DND-41 (cell line): Measurements from ENCODE around the gene GSAP.

Experiments used
- ATAC-seq: fragments of 200-7000 bp; cut with Tn5 transposase; 3 replicates; pipeline ENCODE4 v1.9.1; 2021; ENCODE audit warnings: low read depth; ENCODE audit not compliant: insufficient read depth
- DNase-seq: peaks from one replicate; pipeline ENCODE4 v3.0.0-alpha.2; 2020
- H2AFZ ChIP-seq: 2 replicates; pipeline ENCODE4 v1.6.0; 2012; ENCODE audit warnings: low read depth, low read length
- H3K27ac ChIP-seq: 2 replicates; pipeline ENCODE4 v1.5.1; 2012; ENCODE audit warnings: low read length, inconsistent platforms
- H3K27me3 ChIP-seq: fragments of 200-600 bp; sonication (generic); 2 replicates; pipeline ENCODE4 v1.6.0; 2012; ENCODE audit warnings: low read length, mild to moderate bottlenecking, inconsistent platforms; ENCODE audit not compliant: insufficient read depth, poor library complexity
- H3K36me3 ChIP-seq: 2 replicates; pipeline ENCODE4 v1.5.1; 2012; ENCODE audit warnings: low read length, inconsistent platforms; ENCODE audit not compliant: insufficient read depth
- H3K4me1 ChIP-seq: 2 replicates; pipeline ENCODE4 v1.5.1; 2012; ENCODE audit warnings: mild to moderate bottlenecking, low read length; ENCODE audit not compliant: insufficient read depth
- H3K4me2 ChIP-seq: 2 replicates; pipeline ENCODE4 v1.6.0; 2012; ENCODE audit warnings: mild to moderate bottlenecking, moderate library complexity, low read length, inconsistent platforms; ENCODE audit not compliant: insufficient read depth
- H3K4me3 ChIP-seq, 2 experiments: fragments of 200-600 bp in 1 of 2; shearing (Covaris generic) in 1 of 2; 2 replicates each; pipeline ENCODE4 v1.5.1; 2012 to 2016; ENCODE audit warnings: inconsistent platforms in 2 of 2, low read length in 2 of 2, mild to moderate bottlenecking in 2 of 2, low read depth in 1 of 2, moderate library complexity in 1 of 2
- H3K79me2 ChIP-seq: 2 replicates; pipeline ENCODE4 v1.6.0; 2012; ENCODE audit warnings: low read length, inconsistent platforms; ENCODE audit not compliant: insufficient read depth
- H3K9ac ChIP-seq: 2 replicates; pipeline ENCODE4 v1.6.0; 2012; ENCODE audit warnings: low read depth, mild to moderate bottlenecking, inconsistent platforms, low read length, moderate library complexity
- H3K9me3 ChIP-seq: 2 replicates; pipeline ENCODE4 v1.5.1; 2012; ENCODE audit warnings: low read length, moderate library complexity, mild to moderate bottlenecking, inconsistent platforms; ENCODE audit not compliant: insufficient read depth, severe bottlenecking
- H4K20me1 ChIP-seq: 2 replicates; pipeline ENCODE4 v1.6.0; 2012; ENCODE audit warnings: low read length; ENCODE audit not compliant: insufficient read depth
- EZH2 ChIP-seq: IDR thresholded peaks from 3 replicates; pipeline ENCODE4 v1.6.1; 2012; ENCODE audit warnings: borderline replicate concordance, low read depth, mild to moderate bottlenecking, moderate library complexity, low read length, inconsistent platforms; ENCODE audit not compliant: severe bottlenecking
- TF ChIP-seq, protein P1 (sequence below): IDR thresholded peaks from 2 replicates; pipeline ENCODE4 v1.5.1; 2012; ENCODE audit warnings: borderline replicate concordance, low read length, moderate library complexity, mild to moderate bottlenecking; ENCODE audit not compliant: poor library complexity, severe bottlenecking; ENCODE audit errors: extremely low read depth

The GSAP gene

GRCh38 chr7:77284616-77285015 lies 131.5 kb downstream of the GSAP start:
- Histone ChIP-seq H3K9me3 (no peaks in the 10 kb centered on the region), H3K79me2 (no peaks in the 10 kb centered on the region), H3K27me3 (no peaks in the 10 kb centered on the region), H4K20me1 (no peaks in the 10 kb centered on the region), H3K36me3 (peaks cover 22% of the 10 kb centered on the region; the same call in 1 of the 2 replicates), H3K4me1 (no peaks in the 10 kb centered on the region), H3K9ac (no peak overlapping the region), H3K4me3 (no peak overlapping the region), H3K4me2 (no peak overlapping the region), H2AFZ (no peak overlapping the region), H3K27ac (no peak overlapping the region)
- TF ChIP-seq, protein P1, sequence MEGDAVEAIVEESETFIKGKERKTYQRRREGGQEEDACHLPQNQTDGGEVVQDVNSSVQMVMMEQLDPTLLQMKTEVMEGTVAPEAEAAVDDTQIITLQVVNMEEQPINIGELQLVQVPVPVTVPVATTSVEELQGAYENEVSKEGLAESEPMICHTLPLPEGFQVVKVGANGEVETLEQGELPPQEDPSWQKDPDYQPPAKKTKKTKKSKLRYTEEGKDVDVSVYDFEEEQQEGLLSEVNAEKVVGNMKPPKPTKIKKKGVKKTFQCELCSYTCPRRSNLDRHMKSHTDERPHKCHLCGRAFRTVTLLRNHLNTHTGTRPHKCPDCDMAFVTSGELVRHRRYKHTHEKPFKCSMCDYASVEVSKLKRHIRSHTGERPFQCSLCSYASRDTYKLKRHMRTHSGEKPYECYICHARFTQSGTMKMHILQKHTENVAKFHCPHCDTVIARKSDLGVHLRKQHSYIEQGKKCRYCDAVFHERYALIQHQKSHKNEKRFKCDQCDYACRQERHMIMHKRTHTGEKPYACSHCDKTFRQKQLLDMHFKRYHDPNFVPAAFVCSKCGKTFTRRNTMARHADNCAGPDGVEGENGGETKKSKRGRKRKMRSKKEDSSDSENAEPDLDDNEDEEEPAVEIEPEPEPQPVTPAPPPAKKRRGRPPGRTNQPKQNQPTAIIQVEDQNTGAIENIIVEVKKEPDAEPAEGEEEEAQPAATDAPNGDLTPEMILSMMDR, result no peak
- TF ChIP-seq EZH2, result no peak
- ATAC-seq (no peak), DNase-seq (no peak)

GRCh38 chr7:77284005-77284404 lies 132.1 kb downstream of the GSAP start:
- Histone ChIP-seq H3K27ac (no peak overlapping the region), H3K4me3 (no peak overlapping the region), H3K27me3 (no peaks in the 10 kb centered on the region), H3K4me2 (no peak overlapping the region), H2AFZ (no peak overlapping the region), H3K4me1 (no peaks in the 10 kb centered on the region), H4K20me1 (no peaks in the 10 kb centered on the region), H3K36me3 (peaks cover 19% of the 10 kb centered on the region; the same call in 1 of the 2 replicates), H3K9me3 (no peaks in the 10 kb centered on the region), H3K9ac (no peak overlapping the region), H3K79me2 (no peaks in the 10 kb centered on the region)
- DNase-seq, result no peak
- TF ChIP-seq EZH2, result no peak
- TF ChIP-seq, protein P1, result no peak
- no peak for ATAC-seq

DNA sequence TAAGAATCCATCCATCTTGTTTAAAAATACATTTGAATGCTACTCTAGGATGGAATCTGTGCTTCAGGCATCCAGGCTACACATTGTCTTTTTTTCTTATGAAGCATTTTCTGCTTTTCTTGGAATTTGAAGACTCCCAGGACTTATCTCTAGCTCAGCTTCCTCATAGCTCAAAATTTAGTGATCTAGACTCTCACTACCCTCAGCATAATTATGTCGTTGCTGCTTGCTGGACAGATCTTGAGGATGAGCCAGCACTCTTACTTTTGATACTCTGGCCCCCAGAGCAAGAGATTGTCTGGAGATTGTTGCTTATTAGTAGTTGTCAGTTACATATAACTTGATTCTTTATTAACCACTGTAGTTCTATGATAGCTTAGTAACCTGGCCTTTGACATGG lies 133.3 kb downstream of the GSAP start:
- Histone ChIP-seq H3K4me3 (no peak overlapping the region), H3K9ac (no peak overlapping the region), H3K4me2 (no peak overlapping the region), H2AFZ (no peak overlapping the region), H3K4me1 (no peaks in the 10 kb centered on the region), H4K20me1 (no peaks in the 10 kb centered on the region), H3K27me3 (no peaks in the 10 kb centered on the region), H3K27ac (no peak overlapping the region), H3K79me2 (no peaks in the 10 kb centered on the region), H3K36me3 (peaks cover 11% of the 10 kb centered on the region; the same call in 1 of the 2 replicates), H3K9me3 (no peaks in the 10 kb centered on the region)
- no peak for ATAC-seq
- DNase-seq, result no peak
- TF ChIP-seq, protein P1, result no peak
- TF ChIP-seq EZH2, result no peak
